DMS114 treated with DMSO at 0.1 percent for 48 hours (cell line): ENCODE measurements around the gene BUB1B.

Source experiments
- DNase-seq: peaks from one replicate; lab custom pipeline; 2025; ENCODE audit not compliant: unreplicated experiment; lab: John Stamatoyannopoulos, UW

Gene BUB1B

GRCh38 chr15:40252438-40253166, 91.7 kb downstream of the BUB1B start:
- no peak for DNase-seq

GRCh38 chr15:40253167-40253790, 92.4 kb downstream of the BUB1B start:
- DNase-seq, result no peak

- no peak for DNase-seq
Measured at GRCh38 chr15:40254452-40254851, 93.6 kb downstream of the BUB1B start.

GRCh38 chr15:40255033-40255432, 94.2 kb downstream of the BUB1B start:
- DNase-seq, result no peak

GRCh38 chr15:40256638-40257235, 95.9 kb downstream of the BUB1B start:
- no peak for DNase-seq

GRCh38 chr15:40257656-40258450, 97.0 kb downstream of the BUB1B start:
- no peak for DNase-seq

GRCh38 chr15:40258544-40258943, 97.7 kb downstream of the BUB1B start:
- DNase-seq, result no peak

GRCh38 chr15:40259021-40259420, 98.2 kb downstream of the BUB1B start:
- no peak for DNase-seq

- DNase-seq, result no peak
Measured at GRCh38 chr15:40263024-40263754, 102.3 kb downstream of the BUB1B start.

GRCh38 chr15:40264321-40265153, 103.7 kb downstream of the BUB1B start:
- no peak for DNase-seq

GRCh38 chr15:40265355-40265754, 104.5 kb downstream of the BUB1B start:
- no peak for DNase-seq

- DNase-seq, result no peak
Measured at GRCh38 chr15:40265875-40266274, 105.0 kb downstream of the BUB1B start.

GRCh38 chr15:40266828-40267304, 106.0 kb downstream of the BUB1B start:
- DNase-seq, result no peak

GRCh38 chr15:40267670-40268069, 106.8 kb downstream of the BUB1B start:
- DNase-seq, result no peak

- DNase-seq, result no peak
Measured at GRCh38 chr15:40269604-40270003, 108.7 kb downstream of the BUB1B start.

- DNase-seq, result no peak
Measured at GRCh38 chr15:40270246-40270995, 109.6 kb downstream of the BUB1B start.
